AG04449 (cell line): ENCODE data around the gene MAGI1.
"Not testable (repeated sequence)": the region's sequence is repeated elsewhere in the genome, so short reads cannot be mapped to it uniquely, and the experiment has no call there.

Experiments used
- CTCF ChIA-PET: fragments of 350-600 bp; formaldehyde crosslinking; extraction: SDS; loops from one replicate; lab custom pipeline; 2021; ENCODE audit warnings: antibody characterized with exemption; lab: Yijun Ruan, JAX
- POLR2A ChIA-PET: fragments of 400-600, 350-600 bp; formaldehyde crosslinking; extraction: SDS; loops from one replicate; lab custom pipeline; 2020; ENCODE audit warnings: antibody characterized with exemption, inconsistent platforms; lab: Yijun Ruan, JAX
- DNase-seq: peaks from one replicate; pipeline ENCODE4 v3.0.0-alpha.2; 2010; ENCODE audit warnings: low read depth, low spot score
- H3K4me3 ChIP-seq: 2 replicates; pipeline ENCODE4 v1.5.1; 2011; ENCODE audit warnings: low read depth, mild to moderate bottlenecking, control low read depth, low read length
- TF ChIP-seq, protein P1 (sequence below): IDR thresholded peaks from one replicate; pipeline ENCODE4 v1.5.1; 2011; ENCODE audit warnings: mild to moderate bottlenecking, moderate library complexity, low read length, control low read depth, inconsistent platforms; ENCODE audit not compliant: insufficient read depth; ENCODE audit errors: missing control alignments

Gene MAGI1

GRCh38 chr3:65575376-65575840, 463.3 kb downstream of the MAGI1 start:
- TF ChIP-seq, protein P1, sequence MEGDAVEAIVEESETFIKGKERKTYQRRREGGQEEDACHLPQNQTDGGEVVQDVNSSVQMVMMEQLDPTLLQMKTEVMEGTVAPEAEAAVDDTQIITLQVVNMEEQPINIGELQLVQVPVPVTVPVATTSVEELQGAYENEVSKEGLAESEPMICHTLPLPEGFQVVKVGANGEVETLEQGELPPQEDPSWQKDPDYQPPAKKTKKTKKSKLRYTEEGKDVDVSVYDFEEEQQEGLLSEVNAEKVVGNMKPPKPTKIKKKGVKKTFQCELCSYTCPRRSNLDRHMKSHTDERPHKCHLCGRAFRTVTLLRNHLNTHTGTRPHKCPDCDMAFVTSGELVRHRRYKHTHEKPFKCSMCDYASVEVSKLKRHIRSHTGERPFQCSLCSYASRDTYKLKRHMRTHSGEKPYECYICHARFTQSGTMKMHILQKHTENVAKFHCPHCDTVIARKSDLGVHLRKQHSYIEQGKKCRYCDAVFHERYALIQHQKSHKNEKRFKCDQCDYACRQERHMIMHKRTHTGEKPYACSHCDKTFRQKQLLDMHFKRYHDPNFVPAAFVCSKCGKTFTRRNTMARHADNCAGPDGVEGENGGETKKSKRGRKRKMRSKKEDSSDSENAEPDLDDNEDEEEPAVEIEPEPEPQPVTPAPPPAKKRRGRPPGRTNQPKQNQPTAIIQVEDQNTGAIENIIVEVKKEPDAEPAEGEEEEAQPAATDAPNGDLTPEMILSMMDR, result no peak
- H3K4me3 ChIP-seq, result no peak overlapping the region
- ChIA-PET CTCF (no interaction called here), POLR2A (no interaction called here)
- DNase-seq, result peak; percentile 97

- H3K4me3 ChIP-seq, result no peak overlapping the region
- TF ChIP-seq, protein P1, result no peak
- ChIA-PET CTCF (no interaction called here), POLR2A (no interaction called here)
- DNase-seq, result no peak
Measured at GRCh38 chr3:65573548-65574116, 465.1 kb downstream of the MAGI1 start.

- no peak for DNase-seq
- ChIA-PET CTCF (no interaction called here), POLR2A (no interaction called here)
- H3K4me3 ChIP-seq, result no peak overlapping the region
- TF ChIP-seq, protein P1, result no peak
Measured at GRCh38 chr3:65572175-65572777, 466.4 kb downstream of the MAGI1 start.

DNA sequence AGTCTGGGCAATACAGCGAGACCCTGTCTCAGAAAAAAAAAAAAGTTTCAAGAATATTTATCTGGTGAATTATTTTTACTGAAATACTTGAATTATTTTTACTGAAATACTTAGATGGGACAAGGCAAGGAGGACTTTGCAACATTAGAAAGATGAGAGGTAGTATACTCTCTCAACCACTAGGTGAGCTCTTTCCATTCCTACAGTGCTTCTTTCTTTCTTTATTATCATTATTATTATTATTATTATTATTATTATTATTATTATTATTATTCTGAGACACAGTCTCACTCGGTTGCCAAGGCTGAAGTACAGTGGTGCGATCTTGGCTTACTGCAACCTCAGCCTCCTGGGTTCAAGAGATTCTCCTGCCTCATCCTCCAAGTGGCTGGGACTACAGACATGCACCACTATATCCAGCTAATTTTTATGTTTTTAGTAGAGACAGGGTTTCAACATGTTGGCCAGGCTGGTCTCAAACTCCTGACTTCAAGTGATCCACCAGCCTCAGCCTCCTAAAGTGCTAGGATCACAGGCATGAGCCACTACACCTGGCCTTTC, 468.8 kb downstream of the MAGI1 start:
- CTCF ChIA-PET, result interaction anchor here (0.6 to 0.7 kb wide), 2 partner anchors 284 to 938 kb away, joined by 3 read pairs; no protein-coding TSS in a partner anchor
- H3K4me3 ChIP-seq, result no peak overlapping the region
- no peak for DNase-seq
- TF ChIP-seq, protein P1, result no peak
- POLR2A ChIA-PET, result no interaction called here

DNA sequence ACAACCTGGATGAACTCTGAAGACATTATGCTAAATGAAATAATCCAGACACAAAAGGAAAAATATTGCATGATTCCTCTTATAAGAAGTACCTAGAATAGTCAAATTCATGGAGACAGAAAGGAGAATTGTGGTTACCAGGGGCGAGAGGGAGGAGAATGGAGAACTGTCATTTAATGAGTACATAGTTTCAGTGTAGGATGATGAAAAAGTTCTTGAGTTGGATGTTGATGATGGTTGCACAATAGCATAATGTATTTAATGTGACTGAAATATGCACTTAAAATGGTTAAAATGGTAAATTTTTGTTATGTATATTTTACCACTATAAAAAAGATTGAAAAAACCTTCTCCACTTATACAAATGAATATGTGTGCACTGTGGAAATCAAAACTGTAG, 469.6 kb downstream of the MAGI1 start:
- POLR2A ChIA-PET, result no interaction called here
- no peak for DNase-seq
- TF ChIP-seq, protein P1, result no peak
- CTCF ChIA-PET, result no interaction called here
- H3K4me3 ChIP-seq, result no peak overlapping the region

DNA sequence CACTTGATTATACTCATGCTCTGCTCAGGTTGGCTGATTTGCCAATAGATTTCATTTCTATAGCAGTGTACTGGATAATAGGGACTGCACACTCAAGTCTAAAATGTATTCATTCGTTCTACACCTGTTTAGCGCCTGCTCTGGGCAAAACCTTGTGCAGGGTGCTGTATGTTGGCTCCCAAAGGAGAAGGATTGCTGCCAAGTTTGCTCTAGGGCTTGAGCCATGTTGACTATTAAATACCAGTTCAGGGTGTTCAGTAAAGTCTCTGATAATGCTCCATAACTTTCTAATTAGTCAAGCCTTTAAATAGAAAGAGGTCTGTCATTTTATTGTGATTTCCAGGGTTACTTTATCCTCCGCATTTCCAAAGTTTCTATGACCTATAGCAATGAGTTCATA, 470.2 kb downstream of the MAGI1 start:
- ChIA-PET POLR2A (no interaction called here), CTCF (no interaction called here)
- DNase-seq, result no peak
- no peak overlapping the region for H3K4me3 ChIP-seq
- TF ChIP-seq, protein P1, result no peak

DNA sequence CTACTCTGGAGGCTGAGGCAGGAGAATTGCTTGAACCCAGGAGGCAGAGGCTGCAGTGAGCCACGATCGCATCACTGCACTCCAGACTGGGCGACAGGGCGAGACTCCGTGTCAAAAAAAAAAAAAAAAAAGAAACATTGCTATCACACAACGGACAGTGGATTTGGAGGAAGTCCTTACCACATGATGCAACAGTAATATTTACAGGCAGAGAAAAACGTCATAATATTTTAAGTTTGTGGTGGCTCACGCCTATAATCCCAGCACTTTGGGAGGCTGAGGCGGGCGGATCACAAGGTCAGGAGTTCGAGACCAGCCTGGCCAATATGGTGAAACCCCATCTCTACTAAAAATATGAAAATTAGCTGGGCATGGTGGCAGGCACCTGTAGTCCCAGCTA, 473.0 kb downstream of the MAGI1 start:
- DNase-seq, CTCF ChIA-PET: not testable (repeated sequence)

More for the DNA sequence above, 473.0 kb downstream of the MAGI1 start:
- POLR2A ChIA-PET, H3K4me3 ChIP-seq: not testable (repeated sequence)
